Lower lobe of right lung (tissue), 2 donors: ENCODE results near the gene ZC3H7B. TPM values are rescaled to one million over a fixed set of nuclear protein-coding genes. Genes with fewer than 3 reads are reported as not detected.
"Not testable (repeated sequence)": the region's sequence is repeated elsewhere in the genome, so short reads cannot be mapped to it uniquely, and the experiment has no call there.

ENCODE experiments used
- ATAC-seq, 2 donors: fragments of 200-7000 bp; cut with Tn5 transposase; one replicate each; pipeline ENCODE4 v1.9.1; 2020 to 2022; ENCODE audit warnings: mild to moderate bottlenecking in 2 of 2, moderate library complexity in 2 of 2
- DNase-seq: peaks from one replicate; pipeline ENCODE4 v3.0.0-alpha.2; 2020
- H3K27ac ChIP-seq: fragments of 200-600 bp; one replicate; pipeline ENCODE4 v1.8.0; 2022
- H3K27me3 ChIP-seq: fragments of 200-600 bp; one replicate; pipeline ENCODE4 v1.8.0; 2022; ENCODE audit warnings: low read depth
- H3K36me3 ChIP-seq: fragments of 200-600 bp; one replicate; pipeline ENCODE4 v1.8.0; 2022; ENCODE audit warnings: mild to moderate bottlenecking
- H3K4me1 ChIP-seq: fragments of 200-600 bp; one replicate; pipeline ENCODE4 v1.8.0; 2022
- H3K4me3 ChIP-seq: fragments of 200-600 bp; one replicate; pipeline ENCODE4 v1.8.0; 2022; ENCODE audit warnings: mild to moderate bottlenecking
- H3K9me3 ChIP-seq: fragments of 200-600 bp; one replicate; pipeline ENCODE4 v1.8.0; 2022
- intact Hi-C: fragments of 100-400 bp; cut with DNase I; formaldehyde crosslinking; loops from one replicate; pipeline ENCODE4 v1.11.0; 2022
- long read RNA-seq: library from polyadenylated mRNA; unstranded; transcript quantifications from one replicate; pipeline ENCODE4 v2.0.0, GENCODE V29; 2021
- total RNA-seq: library from RNA; stranded (reverse); fragmentation: NEBNext Ultra II Directional; extraction: Animal tissue kit (Norgen Biotek cat#: 25700); gene quantifications from one replicate; pipeline ENCODE4 v1.2.1, GENCODE V29; 2021
- TF ChIP-seq, protein P1 (sequence below): fragments of 200-600 bp; IDR thresholded peaks from one replicate; pipeline ENCODE4 v1.8.0; 2022; ENCODE audit warnings: antibody characterized with exemption, mild to moderate bottlenecking
- donor health status: DM: no; HTN: yes; CAD: no; lungs with severe emphysema.

ZC3H7B gene
- total RNA-seq: 63.1 TPM
- long read RNA-seq, full-length matches to known transcripts: 1 of 23 reads
- long read RNA-seq, partial matches to known transcripts: 14 of 23 reads
- long read RNA-seq, other reads (novel, unspliced or antisense): 8 of 23 reads

DNA sequence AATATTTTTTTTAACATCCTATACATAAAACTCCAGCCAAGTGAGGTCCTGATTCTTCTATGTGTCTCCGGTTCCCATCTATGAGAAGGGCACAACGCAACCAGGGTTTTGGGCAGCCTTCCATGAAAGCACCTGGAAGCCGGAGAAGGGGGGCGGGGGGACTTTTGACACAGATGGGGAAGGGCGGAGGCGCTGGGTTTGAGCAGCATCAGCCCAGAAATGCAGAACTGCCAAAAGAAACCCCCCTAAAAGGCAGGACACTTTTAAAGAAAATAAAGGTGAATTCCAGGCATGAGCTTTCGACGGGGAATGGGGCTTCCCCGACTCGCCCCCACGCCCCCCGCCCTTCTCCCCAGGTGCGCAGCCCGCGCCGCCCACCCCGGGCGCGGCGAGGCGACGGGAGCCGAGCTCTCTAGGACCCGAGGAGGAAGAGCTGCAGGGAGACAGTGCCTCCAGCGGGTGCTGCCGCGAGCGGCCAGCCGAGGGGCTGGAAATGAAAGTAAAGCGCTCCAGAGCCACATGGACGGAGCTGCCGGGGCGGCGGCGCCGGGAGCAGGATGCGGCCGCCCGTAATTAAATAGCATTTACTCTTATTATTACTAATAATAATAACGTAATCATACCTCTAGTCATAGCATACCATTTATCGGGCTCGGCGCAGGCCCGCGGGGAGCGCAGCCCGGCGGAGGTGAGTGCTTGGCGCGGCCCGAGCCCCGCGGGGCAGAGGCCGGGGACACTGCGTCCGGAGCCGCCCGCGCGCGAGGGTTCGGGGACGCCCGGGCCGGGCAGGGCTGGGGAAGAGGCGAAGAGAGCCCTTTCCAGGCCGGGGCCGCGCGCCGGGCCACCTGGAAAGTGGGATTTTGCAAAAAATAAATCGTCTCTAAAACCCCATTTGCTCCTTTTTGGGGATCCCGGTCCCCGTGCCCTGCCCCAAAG is at the start of gene ZC3H7B:
Gene ZC3H7B (plus strand): TSS at position 441 of the 936 bp plus-strand sequence. CDS start 19,136 bp downstream, outside the sequence.
- H3K36me3 ChIP-seq: no peaks in the 10 kb centered on the region
- H3K27ac ChIP-seq: peak within 1 kb of the TSS; percentile 90
- DNase-seq (peak; percentile 89), ATAC-seq (peak; percentile 97 to 98)
- H3K27me3 ChIP-seq: no peaks in the 10 kb centered on the region
- TF ChIP-seq, protein P1, sequence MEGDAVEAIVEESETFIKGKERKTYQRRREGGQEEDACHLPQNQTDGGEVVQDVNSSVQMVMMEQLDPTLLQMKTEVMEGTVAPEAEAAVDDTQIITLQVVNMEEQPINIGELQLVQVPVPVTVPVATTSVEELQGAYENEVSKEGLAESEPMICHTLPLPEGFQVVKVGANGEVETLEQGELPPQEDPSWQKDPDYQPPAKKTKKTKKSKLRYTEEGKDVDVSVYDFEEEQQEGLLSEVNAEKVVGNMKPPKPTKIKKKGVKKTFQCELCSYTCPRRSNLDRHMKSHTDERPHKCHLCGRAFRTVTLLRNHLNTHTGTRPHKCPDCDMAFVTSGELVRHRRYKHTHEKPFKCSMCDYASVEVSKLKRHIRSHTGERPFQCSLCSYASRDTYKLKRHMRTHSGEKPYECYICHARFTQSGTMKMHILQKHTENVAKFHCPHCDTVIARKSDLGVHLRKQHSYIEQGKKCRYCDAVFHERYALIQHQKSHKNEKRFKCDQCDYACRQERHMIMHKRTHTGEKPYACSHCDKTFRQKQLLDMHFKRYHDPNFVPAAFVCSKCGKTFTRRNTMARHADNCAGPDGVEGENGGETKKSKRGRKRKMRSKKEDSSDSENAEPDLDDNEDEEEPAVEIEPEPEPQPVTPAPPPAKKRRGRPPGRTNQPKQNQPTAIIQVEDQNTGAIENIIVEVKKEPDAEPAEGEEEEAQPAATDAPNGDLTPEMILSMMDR: peak; percentile 67
- intact Hi-C loops: no loop called here
- peaks cover 23% of the 10 kb centered on the region for H3K4me1 ChIP-seq
- no peaks in the 10 kb centered on the region for H3K9me3 ChIP-seq
- H3K4me3 ChIP-seq: peak within 1 kb of the TSS; percentile 94

GRCh38 chr22:41252365-41252764 is 49.0 kb upstream of the ZC3H7B start:
- Histone ChIP-seq H3K27ac (no peak overlapping the region), H3K27me3 (no peaks in the 10 kb centered on the region), H3K4me1 (no peaks in the 10 kb centered on the region), H3K9me3 (no peaks in the 10 kb centered on the region), H3K4me3 (no peak overlapping the region), H3K36me3 (peaks cover 100% of the 10 kb centered on the region)
- DNase-seq: no peak
- intact Hi-C loops: no loop called here
- TF ChIP-seq, protein P1: no peak
- ATAC-seq: no peak

GRCh38 chr22:41254230-41254629 is 47.1 kb upstream of the ZC3H7B start:
- H3K27ac ChIP-seq: no peak overlapping the region
- intact Hi-C loops: no loop called here
- no peaks in the 10 kb centered on the region for H3K9me3 ChIP-seq
- H3K27me3 ChIP-seq: no peaks in the 10 kb centered on the region
- DNase-seq (no peak), ATAC-seq (no peak)
- H3K4me3 ChIP-seq: no peak overlapping the region
- TF ChIP-seq, protein P1: no peak
- H3K36me3 ChIP-seq: peaks cover 98% of the 10 kb centered on the region
- H3K4me1 ChIP-seq: no peaks in the 10 kb centered on the region

DNA sequence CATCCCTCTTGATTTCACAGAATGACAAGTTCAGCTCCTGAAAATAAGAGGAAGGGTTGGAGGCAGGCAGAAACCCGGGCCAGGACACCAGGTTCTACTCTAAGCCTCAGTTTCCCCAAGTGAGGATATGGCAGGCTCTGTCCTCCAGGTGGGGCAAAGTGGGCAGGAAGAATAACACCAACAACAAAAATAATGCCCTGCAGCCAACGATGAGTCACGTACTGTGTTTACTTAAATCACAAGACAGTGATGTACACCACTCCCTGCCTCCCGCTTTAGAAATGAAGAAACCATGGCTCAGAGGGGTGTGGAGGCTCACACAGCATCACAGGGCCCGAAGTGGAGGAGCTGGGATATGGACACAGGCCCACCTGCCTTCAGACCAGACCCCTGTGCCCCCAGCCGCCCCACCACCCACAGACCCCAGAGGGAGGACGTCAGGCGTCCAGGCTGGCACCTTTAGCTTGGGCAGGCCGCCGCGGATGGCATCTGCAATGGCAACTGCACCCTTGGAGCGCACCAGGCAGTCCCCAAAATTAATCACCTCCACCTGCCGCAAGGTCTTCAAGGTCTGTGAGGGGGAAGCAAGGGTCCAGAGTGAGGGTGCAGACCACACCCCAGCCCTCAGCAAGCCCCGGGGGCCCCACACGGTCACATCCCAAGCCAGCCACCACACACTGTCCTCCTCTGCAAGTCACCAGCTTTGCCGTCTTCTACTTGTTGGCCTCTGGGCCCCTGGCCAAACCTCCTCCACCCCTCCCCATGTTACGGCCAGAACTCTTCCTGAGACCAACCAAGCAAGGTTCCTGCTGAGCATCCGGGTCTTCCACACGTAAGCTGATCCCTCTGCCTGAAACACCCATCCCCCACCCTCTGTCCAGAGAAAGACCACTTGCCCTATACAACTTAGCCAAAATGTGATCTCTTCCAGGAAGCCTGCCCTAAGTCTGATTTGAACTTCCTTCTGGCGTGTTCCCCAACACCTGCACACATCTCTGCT is 44.8 kb upstream of the ZC3H7B start:
- Histone ChIP-seq H3K27ac (no peak overlapping the region), H3K9me3 (no peaks in the 10 kb centered on the region), H3K27me3 (no peaks in the 10 kb centered on the region), H3K4me1 (no peaks in the 10 kb centered on the region), H3K36me3 (peaks cover 98% of the 10 kb centered on the region), H3K4me3 (no peak overlapping the region)
- TF ChIP-seq, protein P1: no peak
- intact Hi-C loops: no loop called here
- ATAC-seq (no peak), DNase-seq (no peak)

DNA sequence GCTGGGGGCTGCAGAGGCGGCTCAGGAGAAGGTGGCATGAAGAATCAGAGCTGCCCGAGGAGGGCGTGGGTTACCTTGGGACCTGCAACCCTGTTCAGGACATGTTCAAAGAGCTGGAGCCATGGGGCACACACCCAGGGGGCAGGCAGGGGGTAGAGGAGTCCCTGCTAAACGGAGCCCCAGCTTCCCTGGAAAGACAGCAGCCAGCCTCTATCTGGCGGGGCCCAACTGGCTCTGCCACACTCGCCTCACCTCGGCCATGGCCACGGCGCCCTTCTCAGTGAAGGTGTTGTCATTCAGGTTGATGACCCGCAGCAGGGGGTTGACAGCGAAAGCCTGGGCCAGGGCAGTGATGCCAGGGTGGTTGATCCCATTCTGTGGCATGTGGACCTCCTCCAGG is 43.6 kb upstream of the ZC3H7B start:
- TF ChIP-seq, protein P1: no peak
- H3K4me3 ChIP-seq: no peak overlapping the region
- H3K9me3 ChIP-seq: no peaks in the 10 kb centered on the region
- DNase-seq (no peak), ATAC-seq (no peak)
- intact Hi-C loops: no loop called here
- peaks cover 98% of the 10 kb centered on the region for H3K36me3 ChIP-seq
- no peak overlapping the region for H3K27ac ChIP-seq
- H3K4me1 ChIP-seq: no peaks in the 10 kb centered on the region
- H3K27me3 ChIP-seq: no peaks in the 10 kb centered on the region

DNA sequence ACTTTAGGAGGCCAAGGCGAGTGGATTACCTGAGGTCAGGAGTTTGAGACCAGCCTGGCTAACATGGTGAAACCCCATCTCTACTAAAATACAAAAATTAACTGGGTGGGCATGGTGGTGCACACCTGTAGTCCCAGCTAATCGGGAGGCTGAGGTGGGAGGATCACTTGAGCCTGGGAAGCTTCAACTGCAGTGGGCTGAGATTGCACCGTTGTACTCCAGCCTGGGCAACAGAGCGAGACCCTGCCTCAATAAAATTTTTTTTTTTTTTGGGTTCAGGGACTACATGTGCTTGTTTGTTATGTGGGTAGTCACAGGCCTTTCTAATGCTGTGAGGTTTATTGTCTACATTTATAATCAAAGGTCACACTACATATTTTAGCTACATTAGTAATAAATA is 41.6 kb upstream of the ZC3H7B start:
- peaks cover 98% of the 10 kb centered on the region for H3K36me3 ChIP-seq
- H3K27me3 ChIP-seq, H3K9me3 ChIP-seq, DNase-seq, ATAC-seq, H3K4me1 ChIP-seq, intact Hi-C loops, H3K4me3 ChIP-seq, H3K27ac ChIP-seq: not testable (repeated sequence)
